Aorta (tissue), 5 donors: ENCODE results near the gene OTOR. TPM values are rescaled to one million over a fixed set of nuclear protein-coding genes. Genes with fewer than 3 reads are reported as not detected.

Source experiments
- ATAC-seq: fragments of 200-7000 bp; cut with Tn5 transposase; one replicate; pipeline ENCODE4 v1.9.1; 2022; ENCODE audit warnings: moderate library complexity; ENCODE audit not compliant: low FRiP score
- DNase-seq, 2 donors: peaks; one replicate each; pipeline ENCODE4 v3.0.0-alpha.2; 2020
- H3K27ac ChIP-seq, 2 donors: one replicate each; pipeline ENCODE4 v1.5.1; 2013; ENCODE audit warnings: low read length in 2 of 2, mild to moderate bottlenecking in 2 of 2, moderate library complexity in 2 of 2, control low read depth in 1 of 2, inconsistent platforms in 1 of 2, low read depth in 1 of 2
- H3K27me3 ChIP-seq, 2 donors: one replicate each; pipeline ENCODE4 v1.6.1; 2013; ENCODE audit warnings: control low read depth in 1 of 2, low read length in 1 of 2, mild to moderate bottlenecking in 1 of 2, moderate library complexity in 1 of 2; ENCODE audit not compliant: insufficient read depth in 2 of 2, control insufficient read depth in 1 of 2
- H3K36me3 ChIP-seq, 2 donors: one replicate each; pipeline ENCODE4 v1.6.1; 2013; ENCODE audit warnings: control low read depth in 1 of 2, low read length in 1 of 2, mild to moderate bottlenecking in 1 of 2; ENCODE audit not compliant: insufficient read depth in 2 of 2, control insufficient read depth in 1 of 2
- H3K4me1 ChIP-seq, 2 donors: one replicate each; pipeline ENCODE4 v1.6.1; 2013; ENCODE audit warnings: low read length in 2 of 2, control low read depth in 1 of 2, mild to moderate bottlenecking in 1 of 2, moderate library complexity in 1 of 2; ENCODE audit not compliant: insufficient read depth in 2 of 2, control insufficient read depth in 1 of 2
- H3K4me3 ChIP-seq, 2 donors: one replicate each; pipeline ENCODE4 v1.5.1; 2013; ENCODE audit warnings: low read length in 2 of 2, control low read depth in 1 of 2, mild to moderate bottlenecking in 1 of 2
- H3K9me3 ChIP-seq: one replicate; pipeline ENCODE4 v1.6.1; 2013; ENCODE audit warnings: mild to moderate bottlenecking, low read length; ENCODE audit not compliant: control insufficient read depth
- WGBS, 2 donors: extraction: QIAGEN DNeasy Blood & Tissue Kit; methylation state at CpG; one replicate each; pipeline ENCODE4 v1.1.7; 2013; 5-methylcytosine and 5-hydroxymethylcytosine counted together
- intact Hi-C, 2 donors: fragments of 100-400 bp; cut with DNase I; formaldehyde crosslinking; loops; one replicate each; pipeline versions ENCODE4 v1.14.2 to v1.15.0; 2022
- polyA plus RNA-seq, 2 donors: library from polyadenylated mRNA; stranded (reverse); fragments of 200-250 nt; gene quantifications; one replicate each; pipeline ENCODE4 v1.2.3, GENCODE V29; 2013
- total RNA-seq, 2 donors: library from RNA; stranded (reverse); fragmentation: NEBNext Ultra II Directional; extraction: Animal tissue kit (Norgen Biotek cat#: 25700); gene quantifications; one replicate each; pipeline ENCODE4 v1.2.1, GENCODE V29; 2021
- donor health status: healthy with polysubstance abuse.
- donor health status: Bipolar disorder and iron deficiency.
- donor health status: DM: no; HTN: no; CAD: no.
- donor health status: DM: no; HTN: no; CAD: no.
- donor health status: DM: yes; HTN: yes; CAD: no.

OTOR gene
- total and polyA plus RNA-seq, 4 donors = not detected

- no peak overlapping the region for H3K4me3 ChIP-seq
- no peaks in the 10 kb centered on the region for H3K4me1 ChIP-seq
- intact Hi-C loops = loop anchor here in 1 of 2 donors (10.0 kb wide), 1 partner anchor 244 kb away; no protein-coding TSS in a partner anchor
- 58 to 68% methylated on average over 1 of the region's 1 CpG for WGBS, 2 donors
- no peak for DNase-seq
- no peaks in the 10 kb centered on the region for H3K36me3 ChIP-seq
- no peaks in the 10 kb centered on the region for H3K9me3 ChIP-seq
- H3K27ac ChIP-seq = no peak overlapping the region
- ATAC-seq = no peak
- no peaks in the 10 kb centered on the region for H3K27me3 ChIP-seq
Observed at GRCh38 chr20:16759181-16759563, 11.0 kb downstream of the OTOR start.

GRCh38 chr20:16760431-16761304 is 12.5 kb downstream of the OTOR start:
- Histone ChIP-seq H3K36me3 (no peaks in the 10 kb centered on the region), H3K27me3 (no peaks in the 10 kb centered on the region), H3K9me3 (no peaks in the 10 kb centered on the region), H3K27ac (no peak overlapping the region), H3K4me1 (no peaks in the 10 kb centered on the region), H3K4me3 (no peak overlapping the region)
- WGBS, 2 donors = 56 to 62% methylated on average over 11 of the region's 11 CpGs
- no peak for DNase-seq
- no peak for ATAC-seq
- intact Hi-C loops = loop anchor here in 1 of 2 donors (5.0 kb wide), 1 partner anchor 243 kb away; no protein-coding TSS in a partner anchor

DNA sequence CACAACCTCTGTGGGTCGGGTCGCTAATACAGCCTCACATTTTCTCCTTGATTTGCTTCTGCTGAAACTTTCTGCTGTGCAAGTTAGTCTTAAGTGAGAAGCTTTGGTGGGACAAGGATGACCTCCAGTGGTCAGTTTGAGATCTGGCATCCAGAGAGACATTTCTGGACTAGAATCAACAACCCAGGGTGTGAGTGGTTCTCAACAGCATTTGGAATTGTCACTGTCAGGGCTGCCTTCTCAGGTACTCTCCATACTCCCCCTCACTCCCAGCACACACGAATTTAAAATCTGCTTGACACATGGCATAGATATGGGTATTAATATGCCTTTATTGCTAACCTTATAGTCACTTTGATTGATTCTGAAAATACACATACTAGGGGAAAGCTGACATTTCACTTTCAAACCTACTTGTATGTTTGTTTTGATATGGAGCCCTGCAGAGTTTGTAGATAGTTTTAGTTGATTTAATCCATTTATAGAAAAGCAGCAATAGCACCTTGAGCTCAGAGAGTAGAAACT is 13.2 kb downstream of the OTOR start:
- DNase-seq = no peak
- H3K9me3 ChIP-seq = no peaks in the 10 kb centered on the region
- H3K4me1 ChIP-seq = no peaks in the 10 kb centered on the region

DNA sequence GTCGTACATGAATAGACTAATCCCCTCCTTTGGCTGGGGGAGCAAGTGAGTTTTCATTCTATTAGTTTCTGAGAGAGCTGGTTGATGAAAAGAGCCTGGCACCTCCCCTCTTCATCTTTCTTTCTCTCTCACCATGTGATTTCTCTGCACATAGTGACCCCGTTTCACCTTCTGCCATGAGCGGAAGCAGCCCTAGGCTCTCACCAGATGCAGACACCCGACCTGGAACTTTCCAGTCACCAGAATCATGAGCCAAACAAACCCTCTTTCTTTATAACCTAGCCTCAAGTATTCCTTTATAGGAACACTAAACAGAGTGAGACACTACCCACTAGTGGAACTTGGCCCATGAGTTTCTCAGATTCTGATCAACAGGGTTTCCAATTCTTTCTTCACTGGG is 16.4 kb downstream of the OTOR start:
- intact Hi-C loops = loop anchor here in 1 of 2 donors (5.0 kb wide), 1 partner anchor 247 kb away; no protein-coding TSS in a partner anchor
- Histone ChIP-seq H3K9me3 (no peaks in the 10 kb centered on the region), H3K27ac (no peak overlapping the region), H3K27me3 (peaks cover 0 to 2% of the 10 kb centered on the region in 2 donors), H3K36me3 (no peaks in the 10 kb centered on the region), H3K4me1 (no peaks in the 10 kb centered on the region), H3K4me3 (no peak overlapping the region)
- no peak for ATAC-seq
- WGBS, 2 donors = 42 to 52% methylated on average over 4 of the region's 4 CpGs
- no peak for DNase-seq

More for the DNA sequence above, 13.2 kb downstream of the OTOR start:
- Histone ChIP-seq H3K36me3 (no peaks in the 10 kb centered on the region), H3K4me3 (no peak overlapping the region), H3K27me3 (no peaks in the 10 kb centered on the region), H3K27ac (no peak overlapping the region)
- intact Hi-C loops = loop anchor here in 1 of 2 donors (5.0 kb wide), 1 partner anchor 244 kb away; no protein-coding TSS in a partner anchor
- 1 to 2% methylated on average over 3 of the region's 3 CpGs for WGBS, 2 donors
- ATAC-seq = peak; percentile 75

DNA sequence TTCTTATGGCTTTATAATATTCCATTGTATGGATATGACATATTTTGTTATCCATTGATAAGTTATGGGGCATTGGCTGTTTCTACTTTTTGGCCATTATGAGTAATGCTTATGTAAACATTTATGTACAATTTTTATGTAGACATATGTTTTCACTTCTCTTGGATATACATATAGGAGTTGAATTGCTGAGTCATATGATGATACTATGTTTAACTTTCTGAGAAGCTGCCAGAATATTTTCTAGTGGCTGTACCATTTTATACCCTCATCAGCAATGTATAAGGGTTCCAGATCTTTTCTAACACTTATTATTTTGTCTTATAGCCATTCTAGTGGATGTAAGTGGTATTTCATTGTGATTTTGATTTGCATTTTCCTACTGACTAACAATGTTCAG is 23.1 kb downstream of the OTOR start:
- intact Hi-C loops = no loop called here
- no peak for ATAC-seq
- H3K27me3 ChIP-seq = peaks cover 0 to 2% of the 10 kb centered on the region in 2 donors

GRCh38 chr20:16775961-16776360 is 27.8 kb downstream of the OTOR start:
- no peaks in the 10 kb centered on the region for H3K4me1 ChIP-seq
- H3K27ac ChIP-seq = no peak overlapping the region
- 67 to 74% methylated on average over 1 of the region's 1 CpG for WGBS, 2 donors
- intact Hi-C loops = no loop called here
- H3K27me3 ChIP-seq = no peaks in the 10 kb centered on the region
- DNase-seq (no peak), ATAC-seq (no peak)
- no peak overlapping the region for H3K4me3 ChIP-seq
- H3K36me3 ChIP-seq = no peaks in the 10 kb centered on the region
- H3K9me3 ChIP-seq = peaks cover 6% of the 10 kb centered on the region

More for the DNA sequence above, 23.1 kb downstream of the OTOR start:
- Histone ChIP-seq H3K27ac (no peak overlapping the region), H3K36me3 (no peaks in the 10 kb centered on the region), H3K4me3 (no peak overlapping the region), H3K4me1 (no peaks in the 10 kb centered on the region), H3K9me3 (peaks cover 6% of the 10 kb centered on the region)
- DNase-seq = no peak

- no peaks in the 10 kb centered on the region for H3K27me3 ChIP-seq
- intact Hi-C loops = no loop called here
- no peaks in the 10 kb centered on the region for H3K36me3 ChIP-seq
- H3K27ac ChIP-seq = no peak overlapping the region
- WGBS, 2 donors = 71 to 86% methylated on average over 1 of the region's 1 CpG
- H3K4me3 ChIP-seq = no peak overlapping the region
- DNase-seq = no peak
- peaks cover 6% of the 10 kb centered on the region for H3K9me3 ChIP-seq
- ATAC-seq = no peak
- H3K4me1 ChIP-seq = no peaks in the 10 kb centered on the region
Observed at GRCh38 chr20:16777126-16777525, 29.0 kb downstream of the OTOR start.

DNA sequence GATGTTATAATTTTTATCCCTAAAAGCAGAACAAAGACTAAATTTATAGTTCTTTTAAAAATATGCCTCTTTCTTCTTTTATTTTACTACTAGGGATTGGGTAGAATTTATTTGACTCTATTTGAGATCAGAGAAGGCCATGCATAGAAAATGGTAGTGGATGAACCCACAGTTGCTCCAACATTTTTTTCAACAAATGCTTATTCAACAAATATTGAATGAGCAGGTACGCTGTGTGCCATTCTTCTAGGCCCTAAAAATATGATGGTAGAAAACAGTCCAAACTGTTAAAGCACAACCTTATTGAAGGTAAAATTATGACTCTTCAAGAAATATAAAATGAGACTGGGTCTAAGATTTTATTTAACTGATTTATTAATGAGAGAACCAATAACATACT is 30.0 kb downstream of the OTOR start:
- Histone ChIP-seq H3K4me1 (no peaks in the 10 kb centered on the region), H3K36me3 (no peaks in the 10 kb centered on the region), H3K27ac (no peak overlapping the region), H3K27me3 (no peaks in the 10 kb centered on the region), H3K4me3 (no peak overlapping the region), H3K9me3 (peaks cover 6% of the 10 kb centered on the region)
- ATAC-seq = no peak
- DNase-seq = no peak
- 85 to 91% methylated on average over 1 of the region's 1 CpG for WGBS, 2 donors
- intact Hi-C loops = no loop called here

DNA sequence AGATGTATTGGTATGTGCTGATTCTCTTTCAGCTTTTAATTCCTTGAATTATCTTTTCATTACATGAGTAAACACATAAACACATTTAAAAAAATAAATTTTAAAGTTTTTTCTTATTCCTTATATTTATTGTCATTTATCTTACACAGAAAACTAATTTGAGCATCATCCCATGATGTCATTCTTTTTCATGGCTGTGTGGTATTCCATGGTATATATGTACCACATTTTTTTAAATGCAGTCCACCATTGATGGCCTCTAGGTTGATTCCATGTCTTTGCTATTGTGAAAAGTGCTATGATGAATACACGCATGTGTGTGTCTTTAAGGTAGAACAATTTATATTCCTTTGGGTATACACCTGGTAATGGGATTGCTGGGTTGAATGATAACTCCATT is 33.3 kb downstream of the OTOR start:
- intact Hi-C loops = no loop called here
- DNase-seq (no peak), ATAC-seq (no peak)
- WGBS, 2 donors = 94 to 95% methylated on average over 1 of the region's 1 CpG
- no peaks in the 10 kb centered on the region for H3K9me3 ChIP-seq
- H3K27me3 ChIP-seq = no peaks in the 10 kb centered on the region
- H3K27ac ChIP-seq = no peak overlapping the region
- no peaks in the 10 kb centered on the region for H3K4me1 ChIP-seq
- H3K4me3 ChIP-seq = no peak overlapping the region
- H3K36me3 ChIP-seq = no peaks in the 10 kb centered on the region
